AG10803 (cell line): ENCODE results near the gene ZMAT2.

Experiments used
- DNase-seq: peaks from one replicate; pipeline ENCODE4 v3.0.0; 2010; ENCODE audit warnings: low read depth
- H3K4me3 ChIP-seq: 2 replicates; pipeline ENCODE4 v1.5.1; 2011; ENCODE audit warnings: mild to moderate bottlenecking, low read length, control low read depth
- TF ChIP-seq, protein P1 (sequence below): conservative IDR thresholded peaks from 2 replicates; pipeline ENCODE4 v1.5.1; 2011; ENCODE audit warnings: mild to moderate bottlenecking, low read length, control low read depth, inconsistent platforms

ZMAT2 gene

DNA sequence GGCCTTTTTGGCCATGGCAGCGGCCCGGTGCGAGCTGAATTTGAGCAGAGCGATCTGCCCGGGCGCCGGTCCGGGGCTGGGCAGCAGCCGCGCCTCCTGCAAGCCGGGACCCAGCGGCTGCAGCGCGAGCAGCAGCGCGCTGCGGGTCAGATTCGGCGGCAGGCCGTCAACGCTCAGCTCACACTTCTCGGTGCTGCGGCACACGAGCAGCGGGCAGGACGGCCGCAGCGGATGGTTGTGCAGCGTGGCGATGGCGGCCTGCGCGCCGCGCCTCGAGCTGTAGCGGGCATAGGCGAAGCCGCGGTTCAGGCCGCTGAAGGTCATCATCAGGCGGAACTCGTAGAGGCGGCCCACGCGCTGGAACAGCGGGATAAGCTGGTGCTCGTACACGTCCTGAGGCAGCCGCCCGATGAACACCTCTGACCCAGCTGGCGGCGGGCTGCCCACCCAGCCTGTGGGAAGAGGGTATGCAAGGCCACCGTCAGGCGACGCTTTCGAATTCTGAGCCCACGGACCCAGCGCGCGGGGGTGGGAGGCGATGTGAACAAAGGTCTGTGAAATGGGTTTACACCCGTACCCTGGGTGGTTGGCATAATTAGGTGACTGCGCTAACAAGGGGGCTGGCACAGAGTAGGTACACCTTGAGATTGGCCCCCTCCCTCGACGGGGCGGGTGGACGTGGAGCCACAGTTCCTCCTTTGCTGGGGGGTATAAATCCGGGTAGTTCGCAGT lies 27.6 kb upstream of the ZMAT2 start:
- DNase-seq = no peak
- no peak overlapping the region for H3K4me3 ChIP-seq
- TF ChIP-seq, protein P1, sequence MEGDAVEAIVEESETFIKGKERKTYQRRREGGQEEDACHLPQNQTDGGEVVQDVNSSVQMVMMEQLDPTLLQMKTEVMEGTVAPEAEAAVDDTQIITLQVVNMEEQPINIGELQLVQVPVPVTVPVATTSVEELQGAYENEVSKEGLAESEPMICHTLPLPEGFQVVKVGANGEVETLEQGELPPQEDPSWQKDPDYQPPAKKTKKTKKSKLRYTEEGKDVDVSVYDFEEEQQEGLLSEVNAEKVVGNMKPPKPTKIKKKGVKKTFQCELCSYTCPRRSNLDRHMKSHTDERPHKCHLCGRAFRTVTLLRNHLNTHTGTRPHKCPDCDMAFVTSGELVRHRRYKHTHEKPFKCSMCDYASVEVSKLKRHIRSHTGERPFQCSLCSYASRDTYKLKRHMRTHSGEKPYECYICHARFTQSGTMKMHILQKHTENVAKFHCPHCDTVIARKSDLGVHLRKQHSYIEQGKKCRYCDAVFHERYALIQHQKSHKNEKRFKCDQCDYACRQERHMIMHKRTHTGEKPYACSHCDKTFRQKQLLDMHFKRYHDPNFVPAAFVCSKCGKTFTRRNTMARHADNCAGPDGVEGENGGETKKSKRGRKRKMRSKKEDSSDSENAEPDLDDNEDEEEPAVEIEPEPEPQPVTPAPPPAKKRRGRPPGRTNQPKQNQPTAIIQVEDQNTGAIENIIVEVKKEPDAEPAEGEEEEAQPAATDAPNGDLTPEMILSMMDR = no peak

DNA sequence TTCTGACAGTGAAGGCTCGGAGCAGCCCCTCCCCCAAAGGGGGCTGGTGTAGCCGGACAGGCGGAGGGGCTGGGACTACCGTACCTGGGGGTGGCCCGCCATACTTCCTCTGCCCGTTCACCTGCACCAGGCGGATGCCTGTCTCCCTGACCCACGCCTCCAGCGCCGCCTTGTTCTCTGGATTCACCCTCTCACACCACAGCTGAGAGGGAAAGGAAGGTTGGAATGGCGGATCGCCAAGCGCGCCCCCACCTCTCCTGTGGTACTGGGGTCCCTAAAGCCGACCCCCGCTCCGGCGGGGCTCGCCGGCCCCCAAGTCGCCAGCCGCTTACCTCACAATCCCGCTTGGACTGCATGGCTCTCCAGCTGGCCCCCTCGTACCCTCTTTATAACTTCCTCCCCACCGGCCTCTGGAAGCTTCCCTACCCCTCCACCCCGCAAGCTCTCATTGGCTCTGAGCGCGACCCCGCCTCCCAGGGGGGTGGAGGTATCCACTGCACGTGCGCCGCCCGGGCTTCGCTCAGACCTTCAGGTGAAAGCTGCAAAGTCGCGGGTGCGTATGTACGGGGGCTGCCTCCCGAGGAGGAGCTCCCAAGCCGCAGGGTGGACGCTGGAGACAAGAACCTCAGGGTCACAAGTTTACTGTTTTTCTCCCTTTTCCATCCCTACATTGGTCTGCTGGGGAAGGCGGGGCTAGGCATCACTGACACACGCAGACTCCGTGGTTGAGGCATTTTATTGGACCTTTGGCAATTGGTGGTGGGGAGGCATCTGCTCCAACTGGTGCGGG lies 26.9 kb upstream of the ZMAT2 start, which contains the start of gene DND1:
TSS of gene DND1 (minus strand) at position 390 of the 790 bp plus-strand sequence. CDS start at position 356, 34 bp downstream.
- TF ChIP-seq, protein P1 = no peak
- no peak within 1 kb of the TSS for H3K4me3 ChIP-seq
- no peak for DNase-seq

DNA sequence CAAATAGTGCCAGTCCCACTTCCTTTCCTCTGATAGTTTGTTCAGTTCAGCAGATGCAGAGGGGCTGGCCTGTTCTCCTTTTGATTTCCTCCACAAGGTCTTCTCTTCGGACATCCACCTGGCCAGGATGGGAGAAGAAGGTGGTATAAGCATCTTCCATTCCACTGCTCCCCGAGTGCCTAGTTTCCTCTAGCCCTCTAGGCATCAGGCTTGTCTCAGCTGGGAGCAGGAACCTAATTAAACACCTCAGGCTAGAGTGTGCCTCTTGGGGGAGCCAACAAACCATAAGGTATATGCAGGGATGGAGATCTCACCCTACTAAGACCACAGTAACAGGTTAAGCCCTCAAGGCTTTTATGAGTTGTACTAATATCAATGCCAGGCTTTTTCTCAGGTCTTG lies 26.0 kb upstream of the ZMAT2 start:
- no peak overlapping the region for H3K4me3 ChIP-seq
- no peak for DNase-seq
- TF ChIP-seq, protein P1 = no peak

DNA sequence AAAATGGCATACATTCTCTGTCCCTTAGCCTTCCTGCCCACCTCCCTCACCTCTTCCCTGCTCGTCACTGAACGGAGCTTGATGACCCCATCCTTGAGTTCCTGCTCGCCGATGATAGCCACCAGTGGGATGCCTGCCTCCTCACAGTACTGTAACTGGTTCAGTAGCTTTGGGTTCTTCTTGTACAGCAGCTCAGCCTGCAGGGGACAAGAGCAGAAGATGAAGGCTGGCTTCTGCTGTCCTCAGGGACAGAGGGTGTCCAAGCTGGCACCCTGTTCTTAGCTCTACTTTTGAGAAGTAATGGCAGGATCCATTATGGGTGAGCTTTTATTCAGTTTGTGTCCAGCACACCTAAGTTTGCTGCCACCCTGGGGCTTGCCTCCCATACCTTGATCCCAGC lies 25.6 kb upstream of the ZMAT2 start:
- no peak for DNase-seq
- TF ChIP-seq, protein P1 = no peak

DNA sequence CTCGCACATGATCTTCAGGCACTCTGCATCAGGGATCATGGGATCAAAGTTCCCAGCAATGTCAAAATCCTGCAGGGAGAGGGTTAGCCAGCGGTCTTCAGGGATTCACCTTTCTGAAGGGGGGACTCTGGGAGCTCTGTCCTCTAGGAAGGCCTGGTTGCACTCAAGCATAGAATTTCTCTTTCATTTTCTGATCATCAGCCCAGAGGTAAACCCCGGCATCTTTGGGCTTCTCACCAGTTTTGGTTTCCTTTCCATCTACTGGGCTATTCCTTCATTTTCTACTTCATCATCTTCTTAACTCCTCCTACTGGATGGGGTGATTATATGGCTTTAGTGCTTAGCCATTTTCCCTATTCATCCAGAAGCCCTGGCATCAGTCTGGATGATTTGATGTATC lies 22.3 kb upstream of the ZMAT2 start:
- no peak for DNase-seq
- H3K4me3 ChIP-seq = no peak overlapping the region
- TF ChIP-seq, protein P1 = no peak

More for the DNA sequence above, 25.6 kb upstream of the ZMAT2 start:
- no peak overlapping the region for H3K4me3 ChIP-seq

DNA sequence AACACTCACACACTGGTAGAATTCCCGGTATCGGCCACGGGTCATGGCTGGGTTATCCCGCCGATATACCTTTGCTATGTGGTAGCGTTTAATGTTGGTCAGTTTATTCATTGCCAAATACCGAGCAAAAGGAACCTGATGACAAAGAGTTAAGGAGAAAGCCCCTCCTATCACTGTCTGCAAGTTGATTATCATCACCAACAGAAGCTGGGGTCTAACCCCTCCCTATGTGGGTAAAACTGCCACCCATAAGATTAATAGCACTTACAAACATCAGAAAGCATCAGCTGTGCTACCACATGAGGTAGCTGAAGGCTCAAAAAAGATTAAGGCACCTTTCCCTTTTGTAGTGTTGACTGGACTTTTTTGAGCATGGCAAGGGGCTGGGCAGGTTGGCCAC lies 21.3 kb upstream of the ZMAT2 start:
- TF ChIP-seq, protein P1 = no peak
- H3K4me3 ChIP-seq = no peak overlapping the region
- DNase-seq = no peak
